HG03460 (cell line): ENCODE data around the gene ENTPD5.
"Not testable (repeated sequence)": the region's sequence is repeated elsewhere in the genome, so short reads cannot be mapped to it uniquely, and the experiment has no call there.

Experiments
- ATAC-seq: cut with Tn5 transposase; IDR thresholded peaks from one replicate; pipeline ENCODE4 v1.9.1; 2021; ENCODE audit not compliant: unreplicated experiment

Gene ENTPD5

DNA sequence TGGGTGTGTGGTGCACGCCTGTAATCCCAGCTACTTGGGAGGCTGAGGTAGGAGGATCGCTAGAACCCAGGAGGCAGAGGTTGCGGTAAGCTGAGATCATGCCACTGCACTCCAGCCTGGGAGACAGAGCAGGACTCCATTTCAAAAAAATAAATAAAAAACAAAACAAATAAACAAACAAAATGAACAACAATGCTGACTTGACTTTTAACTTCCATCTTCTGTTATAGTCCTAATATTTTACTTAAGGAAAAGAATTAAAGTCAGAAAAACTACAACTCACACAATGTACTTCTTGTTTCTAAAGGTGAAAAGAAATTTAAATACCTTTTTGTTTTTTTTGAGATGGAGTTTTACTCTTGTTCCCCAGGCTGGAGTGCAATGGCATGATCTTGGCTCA lies 13.4 kb downstream of the ENTPD5 start:
- ATAC-seq, result not testable (repeated sequence)

DNA sequence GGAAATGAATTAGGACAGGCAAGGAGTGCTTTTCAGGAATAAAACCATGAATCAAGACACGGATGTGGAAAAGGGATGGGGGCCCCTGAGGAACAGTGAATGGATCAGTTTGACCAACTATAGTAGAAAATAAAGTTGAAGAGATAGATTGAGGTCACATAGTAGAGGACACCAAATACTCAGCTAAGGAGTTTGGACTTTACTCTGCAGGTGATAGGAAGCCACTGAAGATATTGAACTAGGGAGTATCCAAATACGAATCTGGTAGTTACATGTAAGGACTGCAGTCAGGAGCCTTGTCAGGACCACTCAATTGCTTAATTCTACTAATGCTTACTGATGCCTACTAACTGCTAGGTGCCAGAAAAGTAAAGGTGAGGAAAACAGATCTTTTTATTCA lies 20.4 kb downstream of the ENTPD5 start:
- ATAC-seq, result no peak

GRCh38 chr14:73997944-73998447 lies 21.1 kb downstream of the ENTPD5 start:
- ATAC-seq, result no peak

DNA sequence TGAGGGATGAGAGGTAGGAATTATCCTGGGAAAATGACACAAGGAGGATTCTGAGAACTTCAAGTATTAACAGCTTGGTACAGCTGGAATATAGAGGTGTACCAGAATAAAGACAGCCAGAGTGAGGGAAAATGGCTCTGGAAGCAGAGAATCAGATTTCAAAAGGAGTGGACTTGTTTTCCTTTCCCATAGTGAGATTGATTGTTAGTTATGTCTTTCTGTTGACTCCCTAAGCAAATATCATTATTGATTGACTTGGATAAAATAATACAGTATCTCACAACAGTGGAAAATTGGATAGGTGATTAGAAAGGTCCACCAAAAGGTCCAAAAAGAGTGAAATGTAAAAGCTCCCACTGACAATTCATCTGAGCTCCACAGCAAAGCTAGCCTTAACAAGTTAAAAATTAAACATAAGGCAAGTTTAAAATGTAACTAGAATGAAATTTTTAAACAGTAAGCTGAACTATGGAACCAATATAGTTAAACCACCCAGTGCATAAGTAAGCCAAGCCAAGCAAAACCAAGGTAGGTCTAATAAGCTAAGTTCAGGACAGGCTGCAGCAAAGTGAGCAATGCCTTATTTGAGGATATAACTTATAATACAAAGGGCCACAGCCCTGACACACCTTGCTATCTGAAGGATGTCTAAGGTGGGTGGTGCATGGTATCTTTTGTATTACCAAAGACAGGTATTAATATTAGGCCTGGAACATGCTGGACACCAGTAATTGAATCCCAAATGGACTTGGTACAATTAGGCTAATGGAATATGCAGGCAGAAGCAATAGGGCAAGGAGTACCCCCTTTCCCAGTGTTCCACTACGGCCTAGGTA lies 21.8 kb downstream of the ENTPD5 start:
- ATAC-seq, result no peak

DNA sequence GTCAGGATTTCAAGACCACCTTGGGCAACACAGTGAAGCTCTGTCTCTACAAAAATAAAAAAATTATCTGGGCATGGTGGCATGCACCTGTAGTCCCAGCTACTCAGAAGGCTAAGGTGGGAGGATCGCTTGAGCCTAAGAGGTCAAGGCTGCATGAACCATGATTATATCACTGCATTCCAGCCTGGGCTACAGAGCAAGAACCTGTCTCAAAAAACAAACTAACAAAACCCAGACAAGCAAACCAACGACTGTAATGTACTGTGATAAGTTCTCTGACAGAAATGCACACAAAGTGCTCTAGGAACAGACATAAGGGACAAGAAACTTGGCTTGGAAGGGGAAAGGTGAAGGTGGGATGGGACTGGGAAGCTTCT lies 22.4 kb downstream of the ENTPD5 start:
- no peak for ATAC-seq

DNA sequence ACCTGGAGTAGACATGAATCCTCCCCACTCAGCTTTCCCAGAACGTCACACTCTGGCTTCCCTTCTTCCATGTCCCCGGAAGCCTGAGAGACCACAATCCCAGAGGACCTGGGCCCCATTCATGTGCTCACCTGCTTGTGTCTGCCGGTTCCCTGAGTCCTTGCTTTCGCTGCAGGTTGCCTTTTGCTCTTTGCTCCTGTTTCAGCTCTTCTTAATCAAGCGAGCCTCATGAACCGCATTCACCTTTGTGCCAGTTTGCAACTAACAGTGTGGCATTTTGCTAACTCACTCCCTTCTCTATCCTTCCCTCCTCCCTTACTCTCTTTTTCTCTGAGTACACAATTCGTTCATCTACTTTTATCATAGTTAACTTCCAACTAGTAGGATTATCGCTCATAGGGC lies 23.1 kb downstream of the ENTPD5 start:
- no peak for ATAC-seq

DNA sequence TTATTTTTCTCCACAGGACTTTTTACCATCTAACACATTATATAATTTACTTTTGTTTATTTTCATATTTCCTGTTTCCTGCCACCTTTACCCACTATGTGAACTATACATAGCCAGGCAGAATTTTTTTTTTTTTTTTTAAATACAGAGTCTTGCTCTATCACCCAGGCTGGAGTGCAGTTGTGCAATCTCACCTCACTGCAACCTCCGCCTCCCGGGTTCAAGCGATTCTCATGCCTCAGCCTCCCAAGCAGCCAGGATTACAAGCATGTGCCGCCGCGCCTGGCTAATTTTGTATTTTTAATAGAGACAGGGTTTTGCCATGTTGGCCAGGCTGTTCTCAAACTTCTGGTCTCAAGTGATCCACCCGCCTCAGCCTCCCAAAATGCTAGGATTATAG lies 24.2 kb downstream of the ENTPD5 start:
- not testable (repeated sequence) for ATAC-seq

DNA sequence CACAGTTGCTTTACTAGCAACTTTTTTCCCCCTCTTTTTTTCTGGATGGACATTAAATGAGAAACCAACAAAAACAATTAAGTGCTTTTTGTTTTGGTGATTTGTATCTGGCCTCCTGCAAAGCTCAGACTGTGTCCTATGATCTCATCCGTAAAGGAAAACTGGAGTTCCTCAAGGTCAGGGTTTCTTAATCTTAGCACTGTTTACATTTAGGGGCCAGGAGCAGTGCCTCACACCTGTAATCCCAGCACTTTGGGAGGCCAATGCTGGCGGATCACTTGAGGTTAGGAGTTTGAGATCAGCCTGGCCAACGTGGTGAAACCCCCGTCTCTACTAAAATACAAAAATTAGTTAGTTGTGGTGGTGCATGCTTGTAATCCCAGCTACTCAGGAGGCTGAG lies 28.0 kb downstream of the ENTPD5 start:
- ATAC-seq, result no peak

DNA sequence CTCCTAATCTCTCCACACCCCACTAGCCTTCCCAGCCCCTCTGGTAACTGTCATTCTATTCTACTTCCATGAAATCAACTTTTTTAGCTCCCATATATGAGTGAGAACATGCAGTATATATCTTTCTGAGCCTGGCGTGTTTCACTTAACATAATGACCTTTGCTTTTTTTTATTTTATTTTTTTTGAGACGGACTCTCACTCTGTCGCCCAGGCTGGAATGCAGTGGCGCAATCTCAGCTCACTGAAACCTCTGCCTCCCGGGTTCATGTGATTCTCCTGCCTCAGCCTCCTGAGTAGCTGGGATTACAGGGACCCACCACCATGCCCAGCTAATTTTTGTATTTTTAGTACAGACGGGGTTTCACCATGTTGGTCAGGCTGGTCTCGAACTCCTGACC lies 30.4 kb downstream of the ENTPD5 start:
- ATAC-seq, result not testable (repeated sequence)

DNA sequence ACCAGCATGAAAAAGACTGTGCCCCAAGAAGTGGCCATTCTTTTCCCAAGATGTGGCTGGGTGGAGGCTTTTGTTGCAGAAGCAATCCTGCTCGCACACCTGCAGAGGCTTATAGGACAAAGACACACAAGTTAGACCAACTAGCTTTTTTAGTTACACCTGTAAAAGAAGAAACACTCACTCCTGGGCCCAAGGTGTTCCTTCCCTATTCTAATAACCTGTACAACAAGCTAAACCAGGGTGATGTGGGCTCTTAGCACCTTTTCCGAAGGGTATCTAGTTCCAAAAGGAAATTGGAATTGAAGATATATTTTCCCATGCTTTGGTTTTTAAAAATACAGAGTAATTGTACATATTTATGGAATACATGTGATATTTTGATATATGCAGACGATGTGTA lies 31.0 kb downstream of the ENTPD5 start:
- ATAC-seq, result no peak

DNA sequence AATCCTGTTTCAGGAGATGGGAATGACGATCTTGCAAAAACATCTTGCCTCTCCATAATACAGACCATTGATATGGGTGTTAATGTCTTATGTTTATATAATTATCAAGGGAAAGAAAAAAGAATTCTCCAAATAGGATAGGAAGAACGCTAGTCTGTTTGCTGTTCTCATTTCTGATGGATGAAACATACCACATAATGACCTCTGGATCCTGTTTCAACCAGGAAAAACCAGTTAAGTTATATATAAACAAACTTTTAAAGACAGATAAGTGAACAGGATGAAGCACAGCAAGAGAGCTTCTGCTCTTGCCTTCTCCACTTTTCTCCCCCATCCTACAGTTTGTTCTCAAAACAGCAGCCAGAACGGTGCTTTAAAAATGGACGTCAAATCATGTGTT lies 41.2 kb downstream of the ENTPD5 start:
- ATAC-seq, result no peak

- no peak for ATAC-seq
These were observed 43.0 kb downstream of the ENTPD5 start for GRCh38 chr14:73976125-73976524.

- no peak for ATAC-seq
These were observed 45.6 kb downstream of the ENTPD5 start for GRCh38 chr14:73973497-73973896.

DNA sequence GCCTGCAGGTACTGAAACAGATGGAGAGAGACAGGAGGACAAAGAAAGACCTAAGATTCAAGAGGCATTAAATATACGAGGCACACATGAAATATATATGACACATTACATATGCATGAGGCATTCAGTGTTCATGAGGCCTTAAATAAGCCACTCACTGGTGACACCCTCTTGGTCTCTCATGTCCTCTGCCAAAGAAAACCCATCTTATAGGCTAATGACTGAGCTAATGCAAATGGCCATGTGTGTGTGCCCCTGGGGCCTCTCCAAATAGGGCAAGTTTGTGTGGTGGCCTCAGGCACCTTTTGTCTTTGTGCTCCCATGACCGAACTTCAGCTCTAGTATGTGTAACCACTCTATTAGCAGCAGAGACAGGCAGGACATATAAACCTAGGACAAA lies 50.2 kb downstream of the ENTPD5 start:
- no peak for ATAC-seq

DNA sequence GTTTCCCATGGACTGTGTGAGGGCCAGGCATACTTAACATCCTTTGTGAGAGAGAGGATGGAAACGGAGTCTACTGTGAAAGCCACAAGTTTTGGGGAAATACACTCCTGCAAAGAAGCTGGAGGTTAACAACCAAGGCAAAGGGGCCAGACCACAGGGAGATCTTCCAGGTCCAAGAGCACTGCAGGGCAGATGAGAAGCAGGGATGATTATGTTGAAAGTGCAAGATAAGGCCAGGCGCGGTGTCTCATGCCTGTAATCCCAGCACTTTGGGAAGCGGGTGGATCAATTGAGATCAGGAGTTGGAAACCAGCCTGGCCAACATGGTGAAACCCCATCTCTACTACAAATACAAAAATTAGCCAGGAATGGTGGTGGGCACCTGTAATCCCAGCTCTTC lies 53.9 kb downstream of the ENTPD5 start:
- no peak for ATAC-seq

- no peak for ATAC-seq
These were observed 57.9 kb downstream of the ENTPD5 start for GRCh38 chr14:73961192-73961591.

DNA sequence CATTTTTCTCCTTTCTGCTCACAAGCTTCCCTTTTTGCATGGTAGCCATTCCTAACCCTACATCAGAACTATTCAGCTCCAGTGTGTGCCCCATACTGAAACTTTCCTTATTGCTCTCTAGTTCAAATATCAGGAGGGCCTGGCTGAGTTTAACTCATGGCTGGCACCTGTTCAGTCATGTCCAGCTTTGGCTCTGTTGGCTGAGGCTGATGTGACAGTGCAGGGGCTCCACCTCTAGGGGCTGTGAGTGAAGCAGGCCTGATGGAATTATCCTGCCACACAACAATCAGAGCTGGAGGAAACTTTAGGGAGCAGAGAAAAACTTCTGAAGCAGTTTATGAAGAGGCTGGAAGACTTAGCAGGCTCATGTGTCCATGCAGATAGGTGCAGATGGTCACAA lies 60.5 kb downstream of the ENTPD5 start:
- no peak for ATAC-seq

- ATAC-seq, result no peak
These were observed 63.4 kb downstream of the ENTPD5 start for GRCh38 chr14:73955674-73956073.

DNA sequence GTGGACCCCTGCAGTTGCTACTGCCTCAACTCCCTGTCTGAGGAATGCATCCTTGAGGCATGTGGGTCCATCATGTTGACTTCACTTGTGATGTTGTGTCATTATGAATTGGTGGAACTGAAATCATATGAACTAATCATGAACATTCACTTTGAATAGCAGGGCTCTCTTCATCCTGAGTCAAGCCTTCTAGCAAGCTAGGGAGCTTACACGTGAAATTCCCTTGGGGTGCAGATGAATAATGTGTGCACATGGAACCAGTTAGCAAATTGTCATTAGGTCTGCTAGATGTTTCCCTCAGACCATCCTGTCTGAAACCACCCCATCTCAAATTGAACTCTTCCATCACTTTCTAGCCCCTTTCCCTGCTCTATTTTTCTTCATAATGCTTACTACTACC lies 65.4 kb downstream of the ENTPD5 start:
- no peak for ATAC-seq

GRCh38 chr14:73949752-73950734 lies 69.0 kb downstream of the ENTPD5 start, which contains the start of the genes COQ6 and FAM161B:
Gene COQ6, plus strand, starts transcription at chr14:73950302. Its CDS starts 31 bp downstream, at chr14:73950333.
Gene FAM161B, minus strand, starts transcription at chr14:73950094. Its CDS starts 68 bp downstream, at chr14:73950026.
- peak; percentile 88 for ATAC-seq

DNA sequence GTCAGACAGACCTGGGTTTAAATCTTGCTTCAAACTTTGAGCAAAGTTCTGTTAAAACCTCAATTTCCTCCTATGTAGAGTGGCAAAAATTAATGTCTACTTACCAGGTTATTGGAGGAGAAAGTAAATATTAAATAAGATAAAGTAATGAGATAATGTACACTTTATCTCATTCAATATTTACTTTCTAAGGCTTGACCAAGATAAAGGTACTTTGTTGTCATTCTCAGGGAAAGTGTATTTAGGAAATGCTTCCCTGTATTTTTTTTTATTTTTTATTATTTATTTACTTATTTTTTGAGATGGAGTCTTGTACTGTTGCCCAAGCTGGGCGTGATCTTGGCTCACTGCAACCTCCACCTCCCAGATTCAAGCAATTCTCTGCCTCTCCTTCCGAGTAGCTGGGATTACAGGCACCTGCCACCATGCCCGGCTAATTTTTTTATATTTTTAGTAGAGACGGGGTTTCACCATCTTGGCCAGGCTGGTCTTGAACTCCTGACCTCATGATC lies 73.9 kb downstream of the ENTPD5 start:
- ATAC-seq, result no peak
